K562 (cell line): ENCODE measurements around the gene ST14. TPM values are rescaled to one million over a fixed set of nuclear protein-coding genes. Genes with fewer than 3 reads are reported as not detected.

Experiments used
- ATAC-seq: fragments of 200-7000 bp; cut with Tn5 transposase; 3 replicates; pipeline ENCODE4 v1.9.1; 2020; ENCODE audit warnings: moderate library complexity
- BruUV-seq: library from RNA; stranded (reverse); fragments of 400-500 nt; replicated peaks from 2 replicates; lab custom pipeline; 2021; lab: Mats Ljungman, UMichigan
- CTCF ChIA-PET: fragments of 300-600 bp; formaldehyde crosslinking; extraction: SDS; loops from one replicate; lab custom pipeline; 2021; ENCODE audit warnings: low intra/inter-chr PET ratio; lab: Yijun Ruan, JAX
- POLR2A ChIA-PET: fragments of 300-600, 350-650 bp; sonication (Branson Sonifier 250); formaldehyde crosslinking; extraction: SDS; loops from one replicate; lab custom pipeline; 2021; ENCODE audit warnings: antibody characterized with exemption, inconsistent platforms; lab: Yijun Ruan, JAX
- DNase-seq, 4 experiments: peaks; one replicate each; pipeline versions ENCODE4 v3.0.0 to v3.0.0-alpha.2; 2011 to 2018; ENCODE audit warnings: low spot score in 3 of 4, mixed read lengths in 3 of 4; ENCODE audit errors: extremely low read depth in 1 of 4
- FAIRE-seq: peaks from 2 replicates; lab custom pipeline; 2011; peaks lifted over from hg19 to GRCh38; lab: Jason Lieb, UNC
- H2AFZ ChIP-seq: 2 replicates; pipeline ENCODE4 v1.6.0; 2011; ENCODE audit warnings: low read depth, low read length, control low read depth, inconsistent platforms
- H3K27ac ChIP-seq: fragments of 200-600 bp; 3 replicates; pipeline ENCODE4 v1.8.0; 2011; ENCODE audit warnings: low read depth, mild to moderate bottlenecking, control low read depth, inconsistent platforms, low read length, moderate library complexity, mixed read lengths; ENCODE audit errors: extremely low read depth
- H3K27me3 ChIP-seq, 2 experiments: fragments of 300-600 bp in 1 of 2; 2 replicates in 1 of 2; 3 replicates in 1 of 2; pipeline versions ENCODE4 v1.6.0 to v1.8.0; 2011; ENCODE audit warnings: inconsistent platforms in 2 of 2, low read length in 2 of 2, mild to moderate bottlenecking in 1 of 2, mixed read lengths in 1 of 2, moderate library complexity in 1 of 2; ENCODE audit not compliant: control insufficient read depth in 2 of 2, insufficient read depth in 2 of 2
- H3K36me3 ChIP-seq: fragments of 300-600 bp; 3 replicates; pipeline ENCODE4 v1.8.0; 2011; ENCODE audit warnings: mild to moderate bottlenecking, low read length, inconsistent platforms; ENCODE audit not compliant: control insufficient read depth, insufficient read depth
- H3K4me1 ChIP-seq, 2 experiments: fragments of 200-600 bp in 1 of 2; replicated peaks in 1 of 2; 2 replicates in 1 of 2; 3 replicates in 1 of 2; pipeline versions ENCODE4 v1.5.1 to v1.8.0; 2011; ENCODE audit warnings: inconsistent platforms in 2 of 2, low read length in 2 of 2, mild to moderate bottlenecking in 1 of 2, mixed read lengths in 1 of 2, moderate library complexity in 1 of 2; ENCODE audit not compliant: control insufficient read depth in 2 of 2, insufficient read depth in 2 of 2
- H3K4me2 ChIP-seq: 2 replicates; pipeline ENCODE4 v1.6.1; 2011; ENCODE audit warnings: low read length, control low read depth, inconsistent platforms, mixed read lengths; ENCODE audit not compliant: insufficient read depth
- H3K4me3 ChIP-seq: fragments of 200-600 bp; sonication (generic), shearing (Covaris generic); 2 replicates; pipeline ENCODE4 v1.5.1; 2016; ENCODE audit warnings: control low read depth, inconsistent platforms
- H3K79me2 ChIP-seq: fragments of 200-600 bp; 3 replicates; pipeline ENCODE4 v1.8.0; 2011; ENCODE audit warnings: low read length, inconsistent platforms; ENCODE audit not compliant: control insufficient read depth, insufficient read depth
- H3K9ac ChIP-seq, 2 experiments: 2 replicates each; pipeline versions ENCODE4 v1.6.0 to v1.6.1; 2011; ENCODE audit warnings: low read depth in 2 of 2, low read length in 2 of 2, control low read depth in 1 of 2, inconsistent platforms in 1 of 2, mild to moderate bottlenecking in 1 of 2, mixed read lengths in 1 of 2; ENCODE audit not compliant: insufficient read depth in 1 of 2
- H3K9me1 ChIP-seq: one replicate; pipeline ENCODE4 v1.6.0; 2011; ENCODE audit warnings: inconsistent platforms, mild to moderate bottlenecking, low read length, moderate library complexity; ENCODE audit not compliant: control insufficient read depth, insufficient read depth
- H3K9me3 ChIP-seq: replicated peaks from 2 replicates; pipeline ENCODE4 v1.5.1; 2011; ENCODE audit warnings: low read depth, low read length, inconsistent platforms; ENCODE audit not compliant: control insufficient read depth, insufficient read depth
- H4K20me1 ChIP-seq: replicated peaks from 2 replicates; pipeline ENCODE4 v1.6.1; 2011; ENCODE audit warnings: low read length, inconsistent platforms, mixed read lengths; ENCODE audit not compliant: control insufficient read depth, insufficient read depth
- BRD9 ChIP-seq: fragments of 450-650 bp; IDR thresholded peaks from 2 replicates; pipeline ENCODE4 v1.6.1; 2018; ENCODE audit warnings: low read depth; ENCODE audit not compliant: partially characterized antibody
- DPF2 ChIP-seq: fragments of 450-650 bp; IDR thresholded peaks from 2 replicates; pipeline ENCODE4 v1.6.1; 2016
- E2F6 ChIP-seq, 2 experiments: IDR thresholded peaks; 2 replicates each; pipeline ENCODE4 v1.6.1; 2011; ENCODE audit warnings: borderline replicate concordance in 1 of 2, control low read depth in 1 of 2, low read depth in 1 of 2, low read length in 1 of 2, mild to moderate bottlenecking in 1 of 2, mixed read lengths in 1 of 2, moderate library complexity in 1 of 2; ENCODE audit not compliant: insufficient read depth in 1 of 2, insufficient read length in 1 of 2, poor library complexity in 1 of 2, severe bottlenecking in 1 of 2; ENCODE audit errors: extremely low read depth in 1 of 2
- HMG20B ChIP-seq: fragments of 250-450 bp; sonication (Bioruptor Pico); IDR thresholded peaks from 2 replicates; pipeline ENCODE4 v1.5.0; 2021; ENCODE audit warnings: mild to moderate bottlenecking
- KLF16 ChIP-seq: IDR thresholded peaks from 2 replicates; pipeline ENCODE4 v1.6.1; 2016; ENCODE audit warnings: antibody characterized with exemption
- MCM3 ChIP-seq: fragments of 450-650 bp; IDR thresholded peaks from 2 replicates; pipeline ENCODE4 v1.6.1; 2016
- MED1 ChIP-seq: sonication (generic); formaldehyde crosslinking; IDR thresholded peaks from 2 replicates; pipeline ENCODE4 v1.8.1; 2023; ENCODE audit warnings: missing genetic modification reagents, borderline replicate concordance
- MEF2D ChIP-seq: conservative IDR thresholded peaks from 2 replicates; pipeline ENCODE4 v1.6.1; 2016; ENCODE audit warnings: low read depth, missing genetic modification characterization, missing compliant biosample characterization
- MYNN ChIP-seq, 2 experiments: sonication (generic); formaldehyde crosslinking in 1 of 2; IDR thresholded peaks; 2 replicates each; pipeline versions ENCODE4 v1.5.0 to v1.6.1; 2016 to 2020; ENCODE audit warnings: antibody characterized with exemption in 1 of 2, missing genetic modification reagents in 1 of 2
- NFRKB ChIP-seq: fragments of 450-650 bp; IDR thresholded peaks from 2 replicates; pipeline ENCODE4 v1.6.1; 2016; ENCODE audit warnings: low read depth
- RBM22 ChIP-seq: fragments of 200-400 bp; formaldehyde crosslinking; IDR thresholded peaks from 2 replicates; pipeline ENCODE4 v1.6.1; 2018; ENCODE audit warnings: low read length, low read depth; ENCODE audit not compliant: poor library complexity, severe bottlenecking
- RHOXF2B ChIP-seq: fragments of 250-450 bp; sonication (Bioruptor Pico); conservative IDR thresholded peaks from 2 replicates; pipeline ENCODE4 v1.5.1; 2021
- SMARCB1 ChIP-seq: IDR thresholded peaks from 2 replicates; pipeline ENCODE4 v1.6.1; 2011; ENCODE audit warnings: improper control_type of control experiment, low read depth; ENCODE audit not compliant: insufficient read length
- ZEB2 ChIP-seq: fragments of 450-650 bp; IDR thresholded peaks from 2 replicates; pipeline ENCODE4 v1.6.1; 2016
- ZNF134 ChIP-seq: fragments of 250-450 bp; sonication (Bioruptor Pico); conservative IDR thresholded peaks from 2 replicates; pipeline ENCODE4 v1.4.0; 2020
- ZNF140 ChIP-seq: fragments of 250-450 bp; sonication (Bioruptor Pico); IDR thresholded peaks from 2 replicates; pipeline ENCODE4 v1.8.0; 2021; ENCODE audit warnings: moderate library complexity, mild to moderate bottlenecking, inconsistent platforms
- ZNF655 ChIP-seq: fragments of 250-450 bp; sonication (Bioruptor Pico); IDR thresholded peaks from 2 replicates; pipeline ENCODE4 v1.5.0; 2021
- WGBS: fragments of 100-300 bp; shearing (Covaris generic); methylation state at CpG from one replicate; pipeline ENCODE4 v1.1.6; 2016; ENCODE audit warnings: low coverage, mixed read lengths; ENCODE audit not compliant: insufficient coverage; ENCODE audit errors: missing lambda C conversion rate; 5-methylcytosine and 5-hydroxymethylcytosine counted together
- in situ Hi-C: fragments of 300-500 bp; cut with MboI; formaldehyde crosslinking; loops from 4 replicates; pipeline ENCODE4 v1.15.0; 2018; ENCODE audit warnings: inconsistent platforms, mixed read lengths
- intact Hi-C: fragments of 100-400 bp; cut with micrococcal nuclease; formaldehyde crosslinking; loops from 2 replicates; pipeline ENCODE4 v1.14.2; 2022
- polyA plus RNA-seq, 8 experiments: library from polyadenylated mRNA; depleted of rRNA in 4 of 8; stranded (reverse) in 5 of 8; unstranded in 3 of 8; fragments of >200 nt; fragmentation: Nextera tagmentation in 2 of 8; fragmentation: Illumina TruSeq in 1 of 8; extraction: Ambion mirVana in 2 of 8; extraction: Trizol in 1 of 8; gene quantifications; 2 replicates each; pipeline versions ENCODE4 v1.2.1 to v1.2.3, GENCODE V29; 2011 to 2014; ENCODE audit warnings: inconsistent platforms in 1 of 8, missing spikeins in 1 of 8
- total RNA-seq, 7 experiments: library from RNA; depleted of rRNA in 6 of 7; stranded (reverse); fragments of >200 nt in 6 of 7; fragmentation: Illumina TruSeq in 2 of 7; extraction: Trizol in 2 of 7; gene quantifications; 2 replicates each; pipeline versions ENCODE4 v1.2.1 to v1.2.3, GENCODE V29; 2011 to 2021; ENCODE audit warnings: low replicate concordance in 1 of 7
- TF ChIP-seq, protein P1 (sequence below): sonication (generic); formaldehyde crosslinking; IDR thresholded peaks from 2 replicates; pipeline ENCODE4 v1.8.1; 2023; ENCODE audit warnings: mild to moderate bottlenecking, missing genetic modification reagents

ST14 gene
- total and polyA plus RNA-seq, 9 of the 15 experiments (the other 6 are each of a cell fraction or from before 2014, with no cell fraction given) = 0.08 to 0.20 TPM; not detected in 7

- H3K79me2 ChIP-seq = no peaks in the 10 kb centered on the region
- no peak overlapping the region for H2AFZ ChIP-seq
- peaks cover 11% of the 10 kb centered on the region; the same call in 1 of the 2 replicates for H4K20me1 ChIP-seq
- no TSS peak for BruUV-seq
- FAIRE-seq (no peak), DNase-seq (peak in 2 of 4 experiments; percentile 2 to 4), ATAC-seq (no peak)
- peaks cover 30 to 78% of the 10 kb centered on the region in 2 experiments; a peak in 4 of 5 replicates for H3K27me3 ChIP-seq
- in situ Hi-C loops = loop anchor here (5.0 to 10.0 kb wide), 2 partner anchors 215 to 652 kb away; partner anchors contain the start of gene ADAMTS8
- intact Hi-C loops = no loop called here
- ChIA-PET POLR2A (no interaction called here), CTCF (no interaction called here)
- H3K27ac ChIP-seq = no peak overlapping the region
- H3K4me2 ChIP-seq = no peak overlapping the region
- H3K9me1 ChIP-seq = no peaks in the 10 kb centered on the region
- no peak overlapping the region for H3K9ac ChIP-seq
- TF ChIP-seq BRD9 = no peak
- no peak for TF ChIP-seq RHOXF2B
- TF ChIP-seq ZNF140 = no peak
- no peak for TF ChIP-seq DPF2
- TF ChIP-seq, protein P1, sequence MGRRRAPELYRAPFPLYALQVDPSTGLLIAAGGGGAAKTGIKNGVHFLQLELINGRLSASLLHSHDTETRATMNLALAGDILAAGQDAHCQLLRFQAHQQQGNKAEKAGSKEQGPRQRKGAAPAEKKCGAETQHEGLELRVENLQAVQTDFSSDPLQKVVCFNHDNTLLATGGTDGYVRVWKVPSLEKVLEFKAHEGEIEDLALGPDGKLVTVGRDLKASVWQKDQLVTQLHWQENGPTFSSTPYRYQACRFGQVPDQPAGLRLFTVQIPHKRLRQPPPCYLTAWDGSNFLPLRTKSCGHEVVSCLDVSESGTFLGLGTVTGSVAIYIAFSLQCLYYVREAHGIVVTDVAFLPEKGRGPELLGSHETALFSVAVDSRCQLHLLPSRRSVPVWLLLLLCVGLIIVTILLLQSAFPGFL (CRISPR knock-in tag) = no peak
- TF ChIP-seq MYNN (IDR thresholded peaks at IDR 0.05) = no peak
- TF ChIP-seq MYNN (CRISPR knock-in tag; IDR thresholded peaks at IDR 0.05) = no peak
- TF ChIP-seq MEF2D (tag) = no peak
- TF ChIP-seq SMARCB1 = no peak
- no peak for TF ChIP-seq KLF16
- no peak for TF ChIP-seq MCM3
- TF ChIP-seq ZNF134 (CRISPR knock-in tag) = no peak
- no peak for TF ChIP-seq MED1 (CRISPR knock-in tag)
- no peak for TF ChIP-seq E2F6 (IDR thresholded peaks at IDR 0.05; ENCODE audit: borderline replicate concordance in 1 of 2, extremely low read depth in 1 of 2, insufficient read depth in 1 of 2, insufficient read length in 1 of 2, low read depth in 1 of 2, low read length in 1 of 2, poor library complexity in 1 of 2, severe bottlenecking in 1 of 2)
- no peak for TF ChIP-seq HMG20B
- TF ChIP-seq ZEB2 = no peak
- TF ChIP-seq NFRKB = no peak
- TF ChIP-seq RBM22 = no peak
- TF ChIP-seq ZNF655 (CRISPR knock-in tag) = no peak
- peaks cover 0 to 19% of the 10 kb centered on the region in 2 experiments; a peak in 1 of 5 replicates for H3K4me1 ChIP-seq
- H3K4me3 ChIP-seq = no peak overlapping the region
- H3K36me3 ChIP-seq = no peaks in the 10 kb centered on the region
- no peaks in the 10 kb centered on the region for H3K9me3 ChIP-seq
- WGBS = 2% methylated on average over 22 of the region's 23 CpGs
Observed at GRCh38 chr11:130209954-130210854, 50.6 kb downstream of the ST14 start.
